Measurements from ENCODE around the gene PROX2.

The PROX2 gene, protein sequence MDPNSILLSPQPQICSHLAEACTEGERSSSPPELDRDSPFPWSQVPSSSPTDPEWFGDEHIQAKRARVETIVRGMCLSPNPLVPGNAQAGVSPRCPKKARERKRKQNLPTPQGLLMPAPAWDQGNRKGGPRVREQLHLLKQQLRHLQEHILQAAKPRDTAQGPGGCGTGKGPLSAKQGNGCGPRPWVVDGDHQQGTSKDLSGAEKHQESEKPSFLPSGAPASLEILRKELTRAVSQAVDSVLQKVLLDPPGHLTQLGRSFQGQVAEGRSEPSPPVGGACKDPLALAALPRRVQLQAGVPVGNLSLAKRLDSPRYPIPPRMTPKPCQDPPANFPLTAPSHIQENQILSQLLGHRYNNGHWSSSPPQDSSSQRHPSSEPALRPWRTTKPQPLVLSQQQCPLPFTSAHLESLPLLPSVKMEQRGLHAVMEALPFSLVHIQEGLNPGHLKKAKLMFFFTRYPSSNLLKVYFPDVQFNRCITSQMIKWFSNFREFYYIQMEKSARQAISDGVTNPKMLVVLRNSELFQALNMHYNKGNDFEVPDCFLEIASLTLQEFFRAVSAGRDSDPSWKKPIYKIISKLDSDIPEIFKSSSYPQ

DNA sequence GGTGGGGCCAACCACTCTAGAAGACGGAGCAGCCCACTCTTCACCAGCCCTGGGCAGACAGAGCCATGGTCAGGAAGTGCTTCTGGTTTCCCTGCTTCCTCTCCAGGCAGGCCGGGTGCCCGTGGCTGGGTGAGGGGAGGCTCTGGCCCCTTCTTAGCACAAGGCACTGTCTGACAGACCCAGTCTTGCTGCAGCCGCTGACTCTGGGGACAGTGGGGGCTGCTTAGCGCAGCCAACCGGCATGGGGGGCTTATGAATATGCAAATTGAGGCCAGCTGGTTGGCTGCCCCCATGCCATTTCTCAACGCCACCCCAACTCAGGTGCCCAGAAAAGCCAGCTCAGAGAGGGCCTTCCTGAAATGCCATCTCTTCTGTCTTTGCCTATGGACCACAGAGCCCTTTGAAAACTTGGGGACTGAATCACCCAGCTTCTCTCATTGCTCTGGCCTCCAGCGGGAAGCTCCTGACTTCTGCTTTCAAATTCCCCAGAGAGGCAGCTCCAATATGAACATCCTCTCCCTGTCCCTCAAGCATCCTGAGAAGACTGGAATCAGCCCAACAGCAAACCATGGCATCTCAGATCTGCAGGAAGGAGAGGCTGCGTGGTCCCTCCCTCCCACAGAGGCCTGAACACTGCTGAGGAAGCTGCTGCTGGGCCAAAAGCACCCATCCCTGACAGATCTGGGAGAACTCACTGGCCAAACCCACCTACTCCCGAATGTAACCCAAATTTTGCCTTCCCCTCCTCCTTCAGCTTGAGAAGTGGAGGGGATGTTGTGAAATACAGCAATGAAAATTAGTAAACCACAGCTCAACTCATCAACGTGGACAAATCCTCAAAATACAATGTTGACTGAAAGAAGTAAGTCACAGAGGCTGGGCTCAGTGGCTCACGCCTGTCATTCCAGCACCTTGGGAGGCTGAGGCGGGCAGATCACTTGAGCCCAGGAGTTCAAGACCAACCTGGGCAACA, at the start of gene PROX2:
Gene PROX2, minus strand, starts transcription at position 205 of the 973 bp plus-strand sequence. CDS start 12,311 bp downstream, outside the sequence.
- DNase-seq, result peak; percentile 55

DNA sequence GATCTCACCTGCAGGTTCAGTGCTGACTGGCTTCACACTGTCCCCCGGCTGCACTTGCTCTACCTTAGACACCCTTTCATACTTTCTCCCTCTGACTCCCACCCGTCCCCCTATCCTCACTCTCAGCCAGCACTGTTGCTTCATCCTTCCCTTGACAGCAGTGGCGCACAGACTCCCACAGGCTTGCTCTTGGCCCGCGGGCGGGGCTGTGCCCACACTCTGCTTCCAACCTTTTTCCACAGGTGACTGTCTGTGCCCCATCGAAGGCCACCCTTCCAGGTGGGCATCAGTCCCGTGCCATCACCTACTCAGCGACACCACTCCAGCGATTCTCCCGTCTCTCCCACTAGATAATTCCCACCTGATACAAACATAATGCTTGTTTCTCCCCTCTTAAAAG, 48.1 kb upstream of the PROX2 start:
- DNase-seq, result no peak

DNA sequence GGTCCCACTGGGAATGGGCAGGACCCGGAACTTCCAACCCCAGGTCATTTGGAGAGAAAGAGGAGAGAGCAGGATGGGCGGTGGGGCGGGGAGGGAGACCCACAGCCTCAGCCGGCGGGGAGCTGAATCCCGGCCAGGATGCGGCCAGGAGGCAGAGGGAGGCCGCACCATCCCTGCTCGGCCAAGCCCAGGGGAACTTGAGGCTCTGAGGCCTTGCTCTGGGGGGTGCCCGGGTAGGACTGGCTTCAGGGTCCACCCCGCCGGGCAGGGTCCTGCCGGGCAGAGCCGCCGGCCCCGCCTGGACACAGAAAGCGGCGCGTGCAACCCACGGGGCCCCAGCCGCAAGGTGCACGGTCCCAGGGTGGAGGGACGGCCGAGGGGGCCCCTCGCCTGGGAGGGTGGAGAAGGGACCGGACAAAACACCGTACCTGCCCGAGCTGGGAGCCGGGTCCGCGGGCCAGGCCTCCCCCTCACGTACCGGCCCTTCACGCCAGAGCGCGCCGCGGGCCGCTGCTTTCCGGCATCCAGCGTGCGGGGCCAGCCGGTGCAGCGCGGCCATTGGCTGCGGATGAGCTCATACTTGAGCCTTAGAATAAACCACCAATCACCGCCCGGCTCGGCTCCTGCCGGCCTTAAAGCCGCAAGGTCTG, 46.9 kb upstream of the PROX2 start, which contains the start of gene RPS6KL1:
Gene RPS6KL1, minus strand, starts transcription at position 509 of the 650 bp plus-strand sequence. CDS start 1,719 bp downstream, outside the sequence.
- DNase-seq, result peak; percentile 55

DNA sequence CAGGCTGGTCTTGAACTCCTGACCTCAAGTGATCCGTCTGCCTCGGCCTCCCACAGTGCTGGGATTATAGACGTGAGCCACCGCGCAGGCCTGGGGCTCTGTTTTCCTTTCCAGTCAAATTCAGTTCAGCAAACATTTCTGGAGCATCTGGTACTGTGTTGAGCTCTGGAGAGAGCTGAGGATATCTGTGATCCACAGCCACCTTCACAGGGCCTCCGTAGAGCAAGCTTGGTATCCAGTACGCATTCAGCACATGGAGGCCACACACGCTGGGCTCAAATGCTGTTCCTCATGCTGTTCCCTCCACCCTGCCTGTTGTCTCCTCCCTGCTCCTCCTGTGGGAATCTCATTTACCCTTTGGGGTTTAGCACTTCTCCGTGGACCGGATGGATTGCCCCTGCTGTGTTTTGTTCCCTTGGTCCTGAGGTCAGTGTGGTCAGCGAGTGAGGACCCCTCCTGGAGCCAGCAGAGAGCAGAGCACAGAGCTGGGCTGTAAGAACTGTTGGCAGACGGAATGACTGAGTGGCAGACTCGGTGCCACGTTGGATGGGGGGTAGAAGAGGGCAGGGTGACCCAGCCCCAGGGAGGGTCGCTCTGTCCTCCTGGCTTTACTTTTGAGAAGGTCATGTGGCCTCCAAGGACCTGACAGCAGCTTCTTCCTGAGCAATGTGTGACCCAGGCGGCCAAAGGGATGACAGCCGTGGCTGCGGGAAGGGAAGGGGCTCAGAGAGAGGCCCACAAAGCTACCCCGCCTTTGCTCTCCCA, 46.2 kb upstream of the PROX2 start:
- DNase-seq, result no peak

DNA sequence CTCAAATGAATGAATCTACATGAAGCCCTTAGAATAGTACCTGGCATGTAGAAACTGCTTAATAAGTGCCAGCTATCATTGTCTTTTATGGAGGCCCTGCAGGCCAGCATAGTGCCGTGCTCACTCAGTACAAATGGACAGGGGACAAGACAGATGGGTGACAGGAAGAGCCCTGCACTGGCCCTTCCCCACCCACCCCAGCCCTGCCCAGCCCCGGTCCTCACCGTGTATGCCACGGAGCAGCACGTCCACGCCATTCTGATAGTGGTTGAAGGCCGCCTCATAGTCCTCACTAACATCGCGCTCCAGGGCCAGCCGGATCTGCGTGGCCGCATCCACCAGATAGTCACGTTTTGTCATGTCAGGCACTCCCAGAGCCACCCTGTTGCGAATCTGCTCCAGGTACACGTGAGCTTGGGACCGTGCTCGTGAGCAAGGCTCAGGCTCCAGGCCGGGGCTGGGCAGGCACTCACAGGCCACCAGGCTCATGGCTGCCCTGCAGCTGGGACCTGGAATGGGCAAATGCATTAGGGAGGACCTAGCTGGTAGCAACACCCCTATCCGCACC, 45.2 kb upstream of the PROX2 start:
- DNase-seq, result no peak

DNA sequence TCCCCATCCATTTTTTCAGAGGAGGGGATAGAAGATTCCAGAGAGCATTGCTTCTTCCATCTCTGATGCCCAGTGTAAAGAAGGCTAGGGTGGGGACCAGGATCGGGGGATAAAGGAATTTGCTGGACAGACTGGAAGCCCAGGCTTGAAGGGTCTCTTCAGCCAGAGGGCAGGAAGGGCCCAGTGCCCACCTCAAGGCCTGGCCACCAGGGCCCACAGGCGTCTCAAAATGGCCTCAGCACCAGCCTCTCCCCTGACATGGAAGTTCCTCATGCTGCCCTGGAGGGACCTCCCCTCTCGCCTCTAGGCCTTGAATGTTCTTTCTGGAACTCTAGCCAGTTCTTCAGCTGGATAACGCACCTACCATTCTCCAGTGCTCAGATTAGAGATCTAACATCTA, 44.3 kb upstream of the PROX2 start:
- DNase-seq, result no peak

DNA sequence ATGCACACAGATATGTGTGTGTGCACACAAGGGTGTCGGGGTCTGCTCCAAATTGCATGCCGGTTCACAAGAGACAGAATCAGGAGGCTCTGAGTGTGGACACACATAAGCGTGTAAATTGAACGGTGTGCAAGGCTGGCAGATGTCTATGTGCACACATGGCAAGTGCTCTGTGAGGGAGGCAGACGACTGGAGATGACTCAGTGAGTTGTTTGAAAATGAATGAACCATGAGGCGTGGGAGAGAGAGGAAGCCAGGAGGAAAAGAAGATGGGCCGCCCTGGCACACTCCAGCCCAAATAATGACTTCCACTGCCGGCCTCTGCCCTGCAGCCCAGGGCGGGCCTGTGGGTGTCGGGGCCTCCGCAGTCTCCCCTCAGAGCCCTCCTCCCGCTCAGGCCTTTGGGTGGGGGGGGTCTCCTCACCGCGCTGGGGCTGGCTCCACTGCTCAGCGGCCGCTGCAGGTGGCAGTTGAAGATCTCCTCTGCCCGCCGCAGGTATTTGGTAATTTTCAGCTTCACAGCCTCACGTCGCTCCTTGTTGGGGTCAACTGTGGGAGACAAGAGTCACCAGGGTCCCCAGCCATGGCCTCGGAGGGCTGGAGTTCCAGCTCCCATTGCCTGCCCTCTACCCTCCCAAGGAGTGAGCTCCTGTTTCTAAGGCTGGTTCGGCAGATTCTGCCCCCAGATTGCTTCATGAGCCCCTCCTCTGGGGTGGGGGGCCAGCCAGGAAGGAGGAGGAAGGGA, 43.6 kb upstream of the PROX2 start:
- DNase-seq, result peak; percentile 15

DNA sequence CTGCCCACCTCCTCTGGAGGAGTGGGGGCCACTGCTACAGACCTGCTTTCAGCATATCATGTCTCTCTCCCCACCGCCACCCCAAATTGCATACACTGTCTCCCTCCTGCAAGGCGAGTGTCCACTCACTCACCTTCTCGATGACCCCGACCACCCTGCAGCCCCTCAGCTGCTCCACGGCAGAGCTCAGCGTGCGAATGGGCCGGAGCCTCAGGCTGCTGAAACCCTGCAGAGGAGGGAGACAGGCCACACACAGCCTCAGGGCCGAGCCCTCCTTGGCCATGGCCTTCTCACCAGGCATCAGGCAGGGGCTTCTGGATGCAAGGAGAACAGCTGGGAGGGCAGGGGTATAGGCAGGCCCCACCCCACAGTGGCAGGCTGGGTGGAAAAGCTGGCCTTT, 42.4 kb upstream of the PROX2 start:
- DNase-seq, result no peak

DNA sequence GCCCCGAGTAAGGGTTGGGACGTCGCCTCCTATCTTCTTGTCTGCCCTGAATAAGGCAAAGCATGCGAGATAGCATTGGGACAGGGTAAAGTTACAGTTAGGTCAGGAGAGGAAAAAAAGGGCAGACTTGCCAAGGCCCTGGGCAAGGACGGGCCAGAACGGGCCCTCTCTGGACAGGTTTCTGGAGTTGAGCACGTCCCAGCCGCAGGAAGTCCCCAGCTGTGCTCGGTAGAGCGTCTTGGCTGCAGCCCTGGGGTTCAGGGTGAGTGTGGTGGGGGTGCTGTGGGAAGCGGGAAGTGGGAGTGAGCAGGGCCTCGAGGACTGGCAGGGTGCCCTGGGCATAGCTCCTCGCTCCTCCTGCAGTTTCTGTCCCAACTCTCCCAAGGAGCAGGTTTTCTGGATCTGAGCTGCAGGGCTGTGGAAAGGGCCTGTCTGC, 41.7 kb upstream of the PROX2 start:
- DNase-seq, result no peak

DNA sequence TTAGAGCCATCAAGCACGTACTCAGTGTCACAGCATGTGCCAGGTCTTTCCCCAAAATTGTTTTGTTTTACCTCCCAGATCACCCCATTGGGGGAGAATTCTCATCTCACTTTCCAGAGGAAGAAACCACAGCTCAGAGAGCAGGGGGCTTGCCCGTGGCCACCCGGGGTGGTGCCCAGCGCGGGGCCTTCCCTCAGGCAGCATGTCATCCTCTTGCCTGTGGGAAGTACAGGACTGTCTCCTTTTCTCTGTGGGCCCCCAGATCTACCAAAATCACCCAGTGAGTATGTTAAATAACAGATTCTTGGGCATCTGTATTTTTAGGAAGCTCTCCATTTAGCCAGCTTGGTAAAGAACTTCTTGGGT, 41.2 kb upstream of the PROX2 start:
- no peak for DNase-seq

DNA sequence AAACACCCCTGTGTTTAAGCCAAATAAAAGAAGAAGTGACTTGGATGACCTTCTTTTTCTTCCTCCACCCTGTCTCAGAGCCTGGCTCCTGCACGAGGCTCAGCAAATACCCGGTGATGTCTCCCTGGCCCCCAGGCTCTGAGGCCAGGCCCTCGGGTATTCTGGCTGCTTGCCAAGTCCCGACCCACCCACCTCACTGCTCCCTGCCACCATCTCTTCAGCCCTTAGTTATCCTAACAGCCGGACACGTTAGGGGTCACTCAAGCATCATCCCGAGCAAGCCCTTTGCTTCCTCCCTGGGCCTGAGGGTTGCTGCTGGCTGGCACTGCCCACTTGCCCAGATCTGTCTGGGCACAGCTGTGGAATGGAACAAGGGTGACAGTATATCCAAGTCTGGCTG, 39.9 kb upstream of the PROX2 start:
- DNase-seq, result no peak

DNA sequence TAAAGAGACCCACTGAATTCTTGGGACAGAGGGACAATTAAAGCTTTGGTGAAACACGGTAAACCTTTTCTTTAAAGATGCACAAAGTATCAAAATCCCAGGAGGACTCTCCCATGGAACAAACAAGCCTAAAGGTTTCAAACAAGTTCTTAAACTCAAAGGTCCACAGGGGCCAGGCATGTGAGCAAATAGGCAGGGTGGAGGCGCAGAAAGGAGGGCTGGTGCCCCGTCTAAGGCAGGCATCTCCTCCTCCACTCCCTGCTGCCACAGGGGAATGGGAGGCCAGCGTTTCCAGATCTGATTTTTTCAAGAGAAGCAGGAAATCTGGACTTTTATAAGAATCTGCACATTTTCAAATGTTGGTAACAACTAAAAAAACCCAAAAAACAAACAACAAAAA, 39.5 kb upstream of the PROX2 start:
- no peak for DNase-seq

DNA sequence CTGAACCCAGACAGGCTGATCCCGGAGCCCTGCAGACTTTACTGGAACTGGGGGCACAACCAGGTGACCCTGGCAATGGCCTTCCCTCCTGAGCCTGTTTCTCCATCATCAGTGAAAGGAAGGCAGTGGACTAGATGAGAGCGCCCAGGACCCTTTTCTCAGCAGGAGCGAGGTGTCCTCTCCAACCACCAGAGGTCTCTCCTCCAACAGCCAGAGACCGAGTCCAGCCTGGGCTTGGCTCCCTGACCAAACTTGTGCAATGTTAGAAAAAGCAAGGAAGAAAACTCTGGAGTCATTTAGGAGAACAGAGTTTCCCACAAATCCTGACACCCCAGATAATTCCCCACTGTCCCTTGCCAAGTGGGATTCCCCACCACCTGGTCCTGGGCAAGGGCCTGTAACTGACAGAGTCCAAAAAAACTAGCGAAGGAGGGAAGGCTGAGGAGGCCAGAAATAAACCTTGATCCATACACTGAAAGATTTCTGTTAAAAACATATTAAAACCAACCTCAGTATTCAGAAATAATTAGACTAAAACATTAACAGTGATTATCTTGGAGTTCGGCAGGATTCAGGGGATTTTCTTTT, 38.1 kb upstream of the PROX2 start:
- peak; percentile 68 for DNase-seq

DNA sequence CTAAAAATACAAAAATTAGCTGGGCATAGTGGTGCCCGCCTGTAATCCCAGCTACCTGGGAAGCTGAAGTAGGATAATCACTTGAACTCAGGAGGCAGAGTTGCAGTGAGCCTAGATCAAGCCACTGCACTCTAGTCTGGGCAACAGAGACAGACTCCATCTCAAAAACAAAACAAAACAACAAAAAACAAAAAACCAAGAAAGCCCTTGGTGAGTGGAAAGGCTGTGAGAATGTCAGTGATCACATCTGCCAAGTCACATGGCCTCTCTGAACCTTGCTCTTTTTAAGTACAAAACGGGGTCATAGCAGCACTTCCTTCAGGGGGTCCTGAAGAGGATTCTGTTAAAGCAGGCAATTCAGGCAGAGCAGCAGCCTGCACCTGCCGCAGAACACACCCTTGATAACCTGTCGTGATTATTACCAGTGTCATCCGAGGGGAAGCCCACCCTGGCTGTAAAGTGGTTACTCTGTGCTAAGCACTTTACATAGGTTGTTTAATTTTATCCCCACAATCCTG, 37.5 kb upstream of the PROX2 start:
- no peak for DNase-seq

DNA sequence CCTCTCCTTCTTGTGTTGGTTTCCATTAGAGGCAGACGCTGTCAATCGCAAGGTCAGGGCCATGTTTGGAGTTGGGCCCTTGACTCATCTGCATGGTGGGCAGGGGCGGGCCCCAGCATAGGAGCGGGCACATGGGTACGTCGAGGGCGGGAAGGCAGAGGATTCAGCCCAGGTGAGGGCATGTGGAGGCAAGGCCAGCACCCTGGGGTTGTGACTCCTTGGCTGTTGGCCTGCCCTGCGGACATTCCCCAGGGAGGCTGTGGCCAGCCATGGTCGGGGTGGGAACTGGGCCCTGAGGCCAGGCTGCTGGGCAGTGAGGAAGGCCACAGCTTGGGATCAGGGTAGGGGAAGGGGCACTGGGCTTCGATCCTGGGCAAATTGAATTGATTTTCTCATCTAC, 36.9 kb upstream of the PROX2 start:
- no peak for DNase-seq

DNA sequence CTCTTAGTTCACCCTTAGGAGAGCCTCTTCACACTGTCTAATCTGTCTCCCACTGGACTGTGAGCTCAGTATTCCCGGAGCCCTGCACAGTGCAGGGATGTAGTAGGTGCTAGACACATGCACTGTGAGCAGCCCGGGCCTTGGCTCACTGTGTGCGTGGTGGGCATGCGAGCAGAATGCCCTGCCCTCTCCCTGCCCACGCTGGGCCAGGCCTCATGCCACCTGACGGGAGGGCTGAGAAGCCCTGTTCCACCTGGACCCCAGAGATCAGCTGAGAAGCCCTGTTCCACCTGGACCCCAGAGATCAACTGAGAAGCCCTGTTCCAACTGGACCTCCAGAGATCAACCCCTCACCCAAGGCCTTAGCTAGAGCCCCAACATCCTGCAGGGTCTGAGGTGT, 36.2 kb upstream of the PROX2 start:
- no peak for DNase-seq

DNA sequence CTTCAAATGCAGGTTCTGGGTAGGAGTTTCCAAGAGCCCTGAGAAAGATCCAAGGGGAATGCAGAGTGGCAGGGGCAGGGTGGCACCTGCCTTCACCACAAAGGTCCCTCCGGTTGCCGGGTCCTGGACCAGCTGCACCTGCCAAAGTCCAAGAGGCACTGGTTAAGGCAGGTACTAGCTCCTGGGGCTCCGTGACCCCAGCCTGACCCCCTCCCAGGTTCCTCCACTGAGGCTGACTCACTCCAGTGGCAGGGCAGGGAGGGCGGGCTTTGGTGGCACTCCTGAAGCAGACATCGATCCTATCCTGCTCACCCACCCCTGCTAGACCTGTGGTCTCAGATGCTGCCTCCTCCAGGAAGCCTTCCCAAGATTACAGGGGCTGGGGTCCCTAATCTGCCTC, 35.8 kb upstream of the PROX2 start:
- DNase-seq, result no peak

DNA sequence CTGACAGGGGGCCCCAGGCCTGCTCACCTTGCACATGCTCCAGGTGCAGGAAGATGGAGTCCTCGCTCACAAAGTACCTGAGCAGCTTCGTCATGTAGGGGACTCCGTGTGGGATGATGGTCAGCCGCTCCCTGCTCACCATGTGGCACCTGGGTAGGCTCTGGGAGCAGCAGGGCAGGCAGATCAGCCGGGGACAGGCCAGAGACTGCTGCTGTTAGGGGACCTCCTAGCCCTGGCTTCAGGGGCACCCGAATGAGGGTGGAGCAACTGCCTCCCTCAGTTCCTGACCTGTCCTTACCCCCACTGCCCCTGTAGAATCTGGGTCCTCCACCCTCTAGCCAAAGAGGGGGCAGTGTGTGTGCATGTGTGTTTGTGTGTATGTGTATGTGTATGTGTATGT, 35.3 kb upstream of the PROX2 start:
- no peak for DNase-seq

DNA sequence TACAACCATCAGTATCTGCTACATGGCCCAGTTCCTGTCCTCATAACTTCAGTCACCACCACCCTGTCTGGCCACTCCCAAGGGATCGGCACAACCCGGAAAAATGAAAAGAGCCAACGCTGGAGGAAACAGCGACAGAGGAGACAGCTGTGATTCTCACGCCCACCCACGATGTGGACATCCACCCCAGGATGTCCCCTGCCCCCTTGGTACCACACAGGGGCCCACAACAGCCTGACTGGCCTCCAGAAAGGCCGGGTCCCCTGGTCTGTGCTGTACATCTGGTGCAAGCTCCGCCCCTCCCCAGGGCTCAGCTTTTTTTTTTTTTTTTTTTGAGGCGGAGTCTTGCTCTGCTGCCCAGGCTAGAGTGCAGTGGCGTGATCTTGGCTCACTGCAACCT, 34.6 kb upstream of the PROX2 start:
- no peak for DNase-seq

DNA sequence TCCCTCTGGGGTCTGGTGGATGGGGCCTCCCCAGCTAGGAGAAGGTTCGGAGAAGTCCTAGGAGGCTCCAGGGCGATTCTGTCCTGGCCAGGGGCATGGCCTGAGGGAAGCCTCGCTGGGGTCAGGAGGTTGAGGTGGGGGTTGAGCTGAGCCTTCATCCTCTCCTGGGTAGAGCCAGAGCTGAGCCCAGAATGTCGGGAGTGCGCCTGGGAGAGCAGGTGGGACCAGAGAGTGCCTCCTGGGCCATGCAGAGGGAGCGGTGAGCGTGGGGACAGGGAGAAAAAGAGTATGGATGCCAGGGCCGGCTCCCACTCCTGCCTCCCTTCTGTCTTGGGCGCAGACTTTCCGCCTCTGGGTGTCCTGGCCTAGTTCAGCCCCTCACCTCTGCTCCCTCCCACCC, 34.0 kb upstream of the PROX2 start:
- DNase-seq, result no peak

Data from fibroblast of skin of right quadriceps (primary cell).